ENCODE data around the gene DCLRE1A. TPM values are rescaled to one million over a fixed set of nuclear protein-coding genes. Genes with fewer than 3 reads are reported as not detected.
A peak's percentile ranks its signal among the peaks of the same experiment; 100 is the strongest.

Gene DCLRE1A
- total and polyA plus RNA-seq, 9 of the 15 experiments (the other 6 are each of a cell fraction or from before 2014, with no cell fraction given), result 8.5 to 25.5 (median 15.5) TPM

DNA sequence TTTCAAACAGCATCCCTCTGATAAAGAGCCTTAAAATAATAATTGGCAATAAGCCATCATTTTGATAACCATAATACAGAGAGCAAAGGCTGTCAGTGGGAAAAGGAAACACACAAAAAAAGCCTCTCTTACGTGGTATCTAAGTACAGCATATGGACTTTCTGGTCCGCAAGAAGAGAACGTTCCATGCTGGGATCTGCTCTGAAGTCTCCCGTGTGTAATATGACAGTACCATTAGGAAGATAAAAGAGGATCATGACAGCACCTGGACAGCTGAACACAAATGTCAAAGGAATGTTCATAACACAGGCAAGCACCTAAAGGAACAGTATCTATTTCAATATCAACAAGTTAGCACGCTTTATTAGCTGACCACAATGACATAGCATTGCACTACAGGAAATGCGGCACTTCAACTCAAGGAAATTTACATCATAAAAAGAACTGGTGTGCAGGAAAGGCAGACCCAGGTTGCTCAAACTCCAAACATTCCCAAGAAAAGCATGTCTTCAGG is 9.9 kb downstream of the DCLRE1A start (continued):
- TF ChIP-seq, protein P1, sequence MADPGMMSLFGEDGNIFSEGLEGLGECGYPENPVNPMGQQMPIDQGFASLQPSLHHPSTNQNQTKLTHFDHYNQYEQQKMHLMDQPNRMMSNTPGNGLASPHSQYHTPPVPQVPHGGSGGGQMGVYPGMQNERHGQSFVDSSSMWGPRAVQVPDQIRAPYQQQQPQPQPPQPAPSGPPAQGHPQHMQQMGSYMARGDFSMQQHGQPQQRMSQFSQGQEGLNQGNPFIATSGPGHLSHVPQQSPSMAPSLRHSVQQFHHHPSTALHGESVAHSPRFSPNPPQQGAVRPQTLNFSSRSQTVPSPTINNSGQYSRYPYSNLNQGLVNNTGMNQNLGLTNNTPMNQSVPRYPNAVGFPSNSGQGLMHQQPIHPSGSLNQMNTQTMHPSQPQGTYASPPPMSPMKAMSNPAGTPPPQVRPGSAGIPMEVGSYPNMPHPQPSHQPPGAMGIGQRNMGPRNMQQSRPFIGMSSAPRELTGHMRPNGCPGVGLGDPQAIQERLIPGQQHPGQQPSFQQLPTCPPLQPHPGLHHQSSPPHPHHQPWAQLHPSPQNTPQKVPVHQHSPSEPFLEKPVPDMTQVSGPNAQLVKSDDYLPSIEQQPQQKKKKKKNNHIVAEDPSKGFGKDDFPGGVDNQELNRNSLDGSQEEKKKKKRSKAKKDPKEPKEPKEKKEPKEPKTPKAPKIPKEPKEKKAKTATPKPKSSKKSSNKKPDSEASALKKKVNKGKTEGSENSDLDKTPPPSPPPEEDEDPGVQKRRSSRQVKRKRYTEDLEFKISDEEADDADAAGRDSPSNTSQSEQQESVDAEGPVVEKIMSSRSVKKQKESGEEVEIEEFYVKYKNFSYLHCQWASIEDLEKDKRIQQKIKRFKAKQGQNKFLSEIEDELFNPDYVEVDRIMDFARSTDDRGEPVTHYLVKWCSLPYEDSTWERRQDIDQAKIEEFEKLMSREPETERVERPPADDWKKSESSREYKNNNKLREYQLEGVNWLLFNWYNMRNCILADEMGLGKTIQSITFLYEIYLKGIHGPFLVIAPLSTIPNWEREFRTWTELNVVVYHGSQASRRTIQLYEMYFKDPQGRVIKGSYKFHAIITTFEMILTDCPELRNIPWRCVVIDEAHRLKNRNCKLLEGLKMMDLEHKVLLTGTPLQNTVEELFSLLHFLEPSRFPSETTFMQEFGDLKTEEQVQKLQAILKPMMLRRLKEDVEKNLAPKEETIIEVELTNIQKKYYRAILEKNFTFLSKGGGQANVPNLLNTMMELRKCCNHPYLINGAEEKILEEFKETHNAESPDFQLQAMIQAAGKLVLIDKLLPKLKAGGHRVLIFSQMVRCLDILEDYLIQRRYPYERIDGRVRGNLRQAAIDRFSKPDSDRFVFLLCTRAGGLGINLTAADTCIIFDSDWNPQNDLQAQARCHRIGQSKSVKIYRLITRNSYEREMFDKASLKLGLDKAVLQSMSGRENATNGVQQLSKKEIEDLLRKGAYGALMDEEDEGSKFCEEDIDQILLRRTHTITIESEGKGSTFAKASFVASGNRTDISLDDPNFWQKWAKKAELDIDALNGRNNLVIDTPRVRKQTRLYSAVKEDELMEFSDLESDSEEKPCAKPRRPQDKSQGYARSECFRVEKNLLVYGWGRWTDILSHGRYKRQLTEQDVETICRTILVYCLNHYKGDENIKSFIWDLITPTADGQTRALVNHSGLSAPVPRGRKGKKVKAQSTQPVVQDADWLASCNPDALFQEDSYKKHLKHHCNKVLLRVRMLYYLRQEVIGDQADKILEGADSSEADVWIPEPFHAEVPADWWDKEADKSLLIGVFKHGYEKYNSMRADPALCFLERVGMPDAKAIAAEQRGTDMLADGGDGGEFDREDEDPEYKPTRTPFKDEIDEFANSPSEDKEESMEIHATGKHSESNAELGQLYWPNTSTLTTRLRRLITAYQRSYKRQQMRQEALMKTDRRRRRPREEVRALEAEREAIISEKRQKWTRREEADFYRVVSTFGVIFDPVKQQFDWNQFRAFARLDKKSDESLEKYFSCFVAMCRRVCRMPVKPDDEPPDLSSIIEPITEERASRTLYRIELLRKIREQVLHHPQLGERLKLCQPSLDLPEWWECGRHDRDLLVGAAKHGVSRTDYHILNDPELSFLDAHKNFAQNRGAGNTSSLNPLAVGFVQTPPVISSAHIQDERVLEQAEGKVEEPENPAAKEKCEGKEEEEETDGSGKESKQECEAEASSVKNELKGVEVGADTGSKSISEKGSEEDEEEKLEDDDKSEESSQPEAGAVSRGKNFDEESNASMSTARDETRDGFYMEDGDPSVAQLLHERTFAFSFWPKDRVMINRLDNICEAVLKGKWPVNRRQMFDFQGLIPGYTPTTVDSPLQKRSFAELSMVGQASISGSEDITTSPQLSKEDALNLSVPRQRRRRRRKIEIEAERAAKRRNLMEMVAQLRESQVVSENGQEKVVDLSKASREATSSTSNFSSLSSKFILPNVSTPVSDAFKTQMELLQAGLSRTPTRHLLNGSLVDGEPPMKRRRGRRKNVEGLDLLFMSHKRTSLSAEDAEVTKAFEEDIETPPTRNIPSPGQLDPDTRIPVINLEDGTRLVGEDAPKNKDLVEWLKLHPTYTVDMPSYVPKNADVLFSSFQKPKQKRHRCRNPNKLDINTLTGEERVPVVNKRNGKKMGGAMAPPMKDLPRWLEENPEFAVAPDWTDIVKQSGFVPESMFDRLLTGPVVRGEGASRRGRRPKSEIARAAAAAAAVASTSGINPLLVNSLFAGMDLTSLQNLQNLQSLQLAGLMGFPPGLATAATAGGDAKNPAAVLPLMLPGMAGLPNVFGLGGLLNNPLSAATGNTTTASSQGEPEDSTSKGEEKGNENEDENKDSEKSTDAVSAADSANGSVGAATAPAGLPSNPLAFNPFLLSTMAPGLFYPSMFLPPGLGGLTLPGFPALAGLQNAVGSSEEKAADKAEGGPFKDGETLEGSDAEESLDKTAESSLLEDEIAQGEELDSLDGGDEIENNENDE (IDR thresholded peaks at IDR 0.05; ENCODE audit: low read depth, low read length), result no peak
- TF ChIP-seq HCFC1 (IDR thresholded peaks at IDR 0.05; ENCODE audit: low read depth, low read length) (no peak), C11orf30 (IDR thresholded peaks at IDR 0.05; ENCODE audit: low read depth) (peak; percentile 42; the same call in 1 of the 2 replicates), MAZ (CRISPR knock-in tag; conservative IDR thresholded peaks at IDR 0.05 in 1 of 2, IDR thresholded peaks at IDR 0.05 in 1 of 2) (0 out of 4 replicates have a peak, but pooled peaks of 1 of the 2 experiments have one; percentile 18), ZNF444 (CRISPR knock-in tag; IDR thresholded peaks at IDR 0.05) (no peak), CSDE1 (IDR thresholded peaks at IDR 0.05) (no peak), SMARCC2 (IDR thresholded peaks at IDR 0.05; ENCODE audit: low read depth) (no peak), ZNF79 (CRISPR knock-in tag; IDR thresholded peaks at IDR 0.05; ENCODE audit: low read depth) (no peak), MAFF (IDR thresholded peaks at IDR 0.05; ENCODE audit: low read length) (peak; percentile 34; the same call in 1 of the 2 replicates), HDAC8 (tag; IDR thresholded peaks at IDR 0.05) (no peak), NR1H2 (CRISPR knock-in tag; IDR thresholded peaks at IDR 0.05) (no peak), TCF3 (CRISPR knock-in tag; IDR thresholded peaks at IDR 0.05) (peak; percentile 41; the same call in 1 of the 2 replicates), GATAD2A (IDR thresholded peaks at IDR 0.05) (no peak)
- TF ChIP-seq, protein P2, sequence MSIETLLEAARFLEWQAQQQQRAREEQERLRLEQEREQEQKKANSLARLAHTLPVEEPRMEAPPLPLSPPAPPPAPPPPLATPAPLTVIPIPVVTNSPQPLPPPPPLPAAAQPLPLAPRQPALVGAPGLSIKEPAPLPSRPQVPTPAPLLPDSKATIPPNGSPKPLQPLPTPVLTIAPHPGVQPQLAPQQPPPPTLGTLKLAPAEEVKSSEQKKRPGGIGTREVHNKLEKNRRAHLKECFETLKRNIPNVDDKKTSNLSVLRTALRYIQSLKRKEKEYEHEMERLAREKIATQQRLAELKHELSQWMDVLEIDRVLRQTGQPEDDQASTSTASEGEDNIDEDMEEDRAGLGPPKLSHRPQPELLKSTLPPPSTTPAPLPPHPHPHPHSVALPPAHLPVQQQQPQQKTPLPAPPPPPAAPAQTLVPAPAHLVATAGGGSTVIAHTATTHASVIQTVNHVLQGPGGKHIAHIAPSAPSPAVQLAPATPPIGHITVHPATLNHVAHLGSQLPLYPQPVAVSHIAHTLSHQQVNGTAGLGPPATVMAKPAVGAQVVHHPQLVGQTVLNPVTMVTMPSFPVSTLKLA (conservative IDR thresholded peaks at IDR 0.05), result 0 out of 4 replicates have a peak, but pooled peaks of 1 of the 2 experiments have one; percentile 15
